PFSK-1 (cell line): ENCODE measurements around the gene LIFR.

ENCODE experiments used
- FOXP2 ChIP-seq: optimal IDR thresholded peaks from 2 replicates; pipeline ENCODE3; 2011; ENCODE audit warnings: borderline replicate concordance, control low read depth, inconsistent platforms; ENCODE audit not compliant: insufficient read depth; ENCODE audit errors: extremely low read length, extremely low read depth
- POLR2AphosphoS5 ChIP-seq: IDR thresholded peaks from 2 replicates; pipeline ENCODE4 v1.6.1; 2012; ENCODE audit warnings: low read depth, mild to moderate bottlenecking, control low read depth, low read length, moderate library complexity
- SIN3A ChIP-seq: IDR thresholded peaks from 2 replicates; pipeline ENCODE4 v1.6.1; 2012; ENCODE audit warnings: mild to moderate bottlenecking, low read length, moderate library complexity, borderline replicate concordance; ENCODE audit not compliant: insufficient read depth
- TAF1 ChIP-seq: IDR thresholded peaks from 2 replicates; pipeline ENCODE4 v1.6.1; 2012; ENCODE audit warnings: low read length, control low read depth, borderline replicate concordance; ENCODE audit not compliant: insufficient read depth
- TF ChIP-seq, protein P1 (sequence below), 2 experiments: IDR thresholded peaks; 2 replicates each; pipeline versions ENCODE4 v1.6.1 to v1.8.0; 2011 to 2012; ENCODE audit warnings: low read depth in 2 of 2, low read length in 2 of 2, control low read depth in 1 of 2, inconsistent platforms in 1 of 2, mild to moderate bottlenecking in 1 of 2, moderate library complexity in 1 of 2; ENCODE audit not compliant: insufficient read depth in 1 of 2

The LIFR gene

DNA sequence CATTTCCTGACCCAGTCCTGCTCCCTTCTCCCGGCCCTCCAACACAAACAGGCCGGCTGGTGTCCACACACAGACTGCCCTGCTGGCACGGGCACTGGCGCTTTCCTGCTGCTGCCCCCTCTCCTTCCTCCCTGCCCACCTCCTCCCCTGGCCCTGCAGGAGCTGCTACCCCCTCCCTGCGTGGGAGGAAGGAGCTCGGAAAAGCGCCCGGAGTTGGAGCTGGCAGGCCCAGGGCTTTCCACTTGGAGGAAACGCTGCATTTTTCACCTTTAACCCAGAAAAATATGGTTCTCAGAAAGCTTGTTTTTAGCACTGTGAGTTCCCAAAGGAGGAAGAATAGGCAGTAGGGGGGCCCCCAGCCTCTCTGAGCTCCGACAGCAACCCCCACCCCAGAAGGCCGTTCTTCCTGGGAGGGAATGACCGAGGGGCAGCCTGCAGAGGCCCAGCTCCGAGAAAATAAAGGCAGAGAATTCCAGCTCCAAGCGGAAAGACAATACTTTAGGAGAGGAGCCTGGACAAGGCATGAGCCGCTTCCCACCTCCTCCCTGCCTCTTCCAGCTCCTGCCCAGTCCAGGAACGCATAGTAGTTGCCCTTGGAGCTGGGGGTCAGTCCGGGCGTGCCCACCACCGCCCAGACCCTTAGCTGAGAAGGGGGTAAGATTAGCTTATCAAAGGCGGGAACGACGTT lies 88.9 kb downstream of the LIFR start:
- TF ChIP-seq TAF1 (no peak), FOXP2 (no peak), SIN3A (no peak), POLR2AphosphoS5 (no peak)
- TF ChIP-seq, protein P1, sequence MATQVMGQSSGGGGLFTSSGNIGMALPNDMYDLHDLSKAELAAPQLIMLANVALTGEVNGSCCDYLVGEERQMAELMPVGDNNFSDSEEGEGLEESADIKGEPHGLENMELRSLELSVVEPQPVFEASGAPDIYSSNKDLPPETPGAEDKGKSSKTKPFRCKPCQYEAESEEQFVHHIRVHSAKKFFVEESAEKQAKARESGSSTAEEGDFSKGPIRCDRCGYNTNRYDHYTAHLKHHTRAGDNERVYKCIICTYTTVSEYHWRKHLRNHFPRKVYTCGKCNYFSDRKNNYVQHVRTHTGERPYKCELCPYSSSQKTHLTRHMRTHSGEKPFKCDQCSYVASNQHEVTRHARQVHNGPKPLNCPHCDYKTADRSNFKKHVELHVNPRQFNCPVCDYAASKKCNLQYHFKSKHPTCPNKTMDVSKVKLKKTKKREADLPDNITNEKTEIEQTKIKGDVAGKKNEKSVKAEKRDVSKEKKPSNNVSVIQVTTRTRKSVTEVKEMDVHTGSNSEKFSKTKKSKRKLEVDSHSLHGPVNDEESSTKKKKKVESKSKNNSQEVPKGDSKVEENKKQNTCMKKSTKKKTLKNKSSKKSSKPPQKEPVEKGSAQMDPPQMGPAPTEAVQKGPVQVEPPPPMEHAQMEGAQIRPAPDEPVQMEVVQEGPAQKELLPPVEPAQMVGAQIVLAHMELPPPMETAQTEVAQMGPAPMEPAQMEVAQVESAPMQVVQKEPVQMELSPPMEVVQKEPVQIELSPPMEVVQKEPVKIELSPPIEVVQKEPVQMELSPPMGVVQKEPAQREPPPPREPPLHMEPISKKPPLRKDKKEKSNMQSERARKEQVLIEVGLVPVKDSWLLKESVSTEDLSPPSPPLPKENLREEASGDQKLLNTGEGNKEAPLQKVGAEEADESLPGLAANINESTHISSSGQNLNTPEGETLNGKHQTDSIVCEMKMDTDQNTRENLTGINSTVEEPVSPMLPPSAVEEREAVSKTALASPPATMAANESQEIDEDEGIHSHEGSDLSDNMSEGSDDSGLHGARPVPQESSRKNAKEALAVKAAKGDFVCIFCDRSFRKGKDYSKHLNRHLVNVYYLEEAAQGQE (IDR thresholded peaks at IDR 0.05; ENCODE audit: insufficient read depth in 1 of 2, low read depth in 2 of 2, low read length in 2 of 2) = no peak

DNA sequence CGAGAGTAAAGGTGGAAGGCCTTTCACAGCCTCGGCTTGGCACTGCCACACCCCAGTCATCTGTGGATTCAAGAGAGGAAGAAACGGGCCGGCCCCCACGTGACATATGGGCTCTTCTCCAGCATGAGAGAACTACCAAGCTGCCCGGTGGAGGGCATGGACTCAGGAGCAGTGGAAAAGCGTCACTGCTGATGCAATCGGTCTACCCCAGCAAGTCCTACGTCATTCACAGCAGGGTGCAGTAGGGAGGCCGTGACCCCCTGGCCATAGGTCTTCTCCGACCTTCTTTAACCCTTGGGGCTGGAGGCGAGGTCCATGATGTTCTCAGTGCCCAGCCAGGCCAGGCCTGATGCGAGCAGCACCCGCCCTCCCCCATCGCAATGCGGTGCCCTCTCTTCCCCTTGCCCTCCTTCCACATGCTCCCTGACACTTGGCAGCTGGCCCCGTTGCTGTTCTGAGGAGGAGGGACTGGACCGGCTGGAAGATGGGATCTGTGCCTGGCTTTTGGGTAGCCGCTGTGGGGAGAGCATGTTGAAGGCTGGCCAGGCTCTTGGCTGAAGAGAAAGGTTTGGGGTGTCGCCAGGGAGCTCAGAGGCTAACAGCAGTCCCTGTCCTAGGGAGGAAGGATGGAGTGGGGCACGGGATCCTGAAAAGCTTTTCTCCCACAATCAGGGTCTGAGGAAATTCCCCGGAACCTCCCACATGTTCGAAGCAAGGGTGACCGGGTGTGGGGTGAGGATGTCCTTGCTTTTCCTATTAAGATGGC lies 89.8 kb downstream of the LIFR start:
- TF ChIP-seq SIN3A (no peak), TAF1 (no peak), POLR2AphosphoS5 (no peak), FOXP2 (no peak)
- TF ChIP-seq, protein P1 (IDR thresholded peaks at IDR 0.05; ENCODE audit: insufficient read depth in 1 of 2, low read depth in 2 of 2, low read length in 2 of 2) = no peak

DNA sequence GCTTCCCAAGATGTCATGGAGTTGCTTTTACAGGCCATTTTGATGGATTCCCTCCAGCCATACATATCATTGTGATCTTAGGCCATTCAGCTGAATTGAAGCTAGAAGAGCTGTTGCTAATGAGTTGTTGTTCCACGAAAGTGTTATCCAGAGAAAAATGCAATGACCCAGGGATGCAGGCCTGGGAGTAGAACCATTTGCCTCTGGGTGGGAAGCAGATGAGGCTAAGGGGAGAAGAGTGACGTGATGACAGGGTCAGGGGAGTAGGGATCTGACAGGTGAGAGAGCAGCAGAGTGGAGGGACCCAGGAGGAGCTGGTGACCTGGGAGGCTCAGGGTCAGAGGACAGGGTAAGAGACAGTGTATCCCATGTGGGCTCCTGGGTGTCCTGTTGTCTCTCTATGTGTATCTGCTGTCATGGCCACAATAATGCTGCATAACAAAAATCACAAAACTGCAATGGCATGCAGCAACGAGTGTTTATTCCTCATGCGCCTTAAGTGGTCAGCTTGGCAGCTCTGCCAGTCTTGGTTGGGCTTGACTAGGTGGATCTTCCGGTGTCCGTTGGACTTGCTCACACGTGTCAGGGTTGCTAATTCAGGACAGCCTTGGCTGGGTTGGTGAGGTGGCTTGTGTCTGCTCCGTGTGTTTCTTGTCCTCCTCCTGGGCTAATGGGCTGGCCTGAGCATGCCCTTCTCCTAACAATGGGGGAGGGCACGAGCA lies 90.6 kb downstream of the LIFR start:
- TF ChIP-seq SIN3A (no peak), POLR2AphosphoS5 (no peak), TAF1 (no peak), FOXP2 (no peak)
- TF ChIP-seq, protein P1 (IDR thresholded peaks at IDR 0.05; ENCODE audit: insufficient read depth in 1 of 2, low read depth in 2 of 2, low read length in 2 of 2) = no peak

DNA sequence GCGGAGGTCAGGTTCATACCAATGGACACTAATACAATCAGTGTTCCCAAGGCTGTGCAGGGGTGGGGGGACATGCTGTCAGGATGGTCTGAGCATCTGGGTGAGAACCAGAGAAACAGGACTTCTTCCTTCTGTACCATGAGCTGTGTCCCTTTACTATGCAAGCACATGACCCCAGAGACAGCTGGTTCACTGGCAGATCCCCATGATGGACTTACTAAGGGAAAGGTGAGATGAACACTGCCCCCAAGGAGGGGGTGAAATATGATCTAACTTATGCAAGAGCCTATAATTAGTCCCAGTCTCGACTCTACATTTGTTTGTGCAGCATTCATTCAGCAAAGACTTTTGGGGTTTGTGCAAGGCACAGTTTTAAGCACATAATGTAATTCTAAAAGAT lies 91.4 kb downstream of the LIFR start:
- TF ChIP-seq SIN3A (no peak), TAF1 (no peak), FOXP2 (no peak)

DNA sequence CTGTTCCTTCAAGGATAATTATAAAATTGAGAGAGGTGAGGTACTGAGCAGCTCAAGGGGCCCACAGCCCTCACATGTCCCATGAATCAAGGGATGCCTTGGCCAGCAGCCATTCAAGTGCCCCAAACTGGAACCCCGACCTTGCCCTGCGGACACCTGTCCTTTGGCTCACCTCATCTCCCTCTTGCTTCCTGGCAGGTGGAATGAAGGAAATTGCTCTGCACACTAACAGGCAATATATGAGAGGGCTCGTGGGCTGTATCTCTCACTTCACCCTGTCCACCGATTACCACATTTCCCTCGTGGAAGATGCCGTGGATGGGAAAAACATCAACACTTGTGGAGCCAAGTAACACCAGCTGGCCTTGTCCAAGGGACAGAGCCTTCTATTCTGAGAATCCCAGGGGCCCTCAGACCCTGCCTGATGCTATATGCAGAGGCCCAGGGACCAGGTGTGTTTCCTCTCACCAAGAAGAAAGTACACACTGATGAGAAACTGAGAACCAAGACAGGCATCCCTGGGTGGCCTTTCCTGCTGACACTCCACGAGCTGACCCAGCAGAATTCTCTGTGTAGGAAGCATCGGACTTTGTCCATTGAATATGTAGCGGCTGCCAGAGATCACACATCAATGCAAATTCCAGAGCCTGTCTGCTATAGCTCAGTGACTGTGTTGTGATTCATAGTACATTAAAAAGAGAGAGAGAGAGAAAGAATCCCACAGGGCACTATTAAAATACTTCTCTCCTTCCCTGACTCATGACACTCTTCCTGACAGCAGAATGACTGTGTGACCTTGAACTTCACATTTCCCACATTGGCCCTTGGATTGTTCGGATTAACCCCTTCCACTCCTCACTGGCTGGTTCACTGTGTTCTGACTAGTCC lies 92.6 kb downstream of the LIFR start:
- TF ChIP-seq TAF1 = no peak
- no peak for TF ChIP-seq POLR2AphosphoS5
- TF ChIP-seq SIN3A = no peak
- TF ChIP-seq FOXP2 = no peak
- TF ChIP-seq, protein P1 (IDR thresholded peaks at IDR 0.05; ENCODE audit: insufficient read depth in 1 of 2, low read depth in 2 of 2, low read length in 2 of 2) = no peak
